ES-I3 (cell line): Measurements from ENCODE around the gene NT5DC3.

ENCODE experiments used
- H3K36me3 ChIP-seq: 2 replicates; pipeline ENCODE4 v1.6.1; 2013; ENCODE audit warnings: mild to moderate bottlenecking, low read length, control low read depth, moderate library complexity; ENCODE audit not compliant: insufficient read depth
- H3K4me1 ChIP-seq: 2 replicates; pipeline ENCODE4 v1.6.1; 2013; ENCODE audit warnings: mild to moderate bottlenecking, control low read depth, low read length; ENCODE audit not compliant: insufficient read depth
- H3K9ac ChIP-seq: 2 replicates; pipeline ENCODE4 v1.6.1; 2013; ENCODE audit warnings: low read depth, mild to moderate bottlenecking, low read length, moderate library complexity
- H3K9me3 ChIP-seq: 2 replicates; pipeline ENCODE4 v1.6.1; 2013; ENCODE audit warnings: mild to moderate bottlenecking, low read length, moderate library complexity; ENCODE audit not compliant: control insufficient read depth, insufficient read depth

Gene NT5DC3

DNA sequence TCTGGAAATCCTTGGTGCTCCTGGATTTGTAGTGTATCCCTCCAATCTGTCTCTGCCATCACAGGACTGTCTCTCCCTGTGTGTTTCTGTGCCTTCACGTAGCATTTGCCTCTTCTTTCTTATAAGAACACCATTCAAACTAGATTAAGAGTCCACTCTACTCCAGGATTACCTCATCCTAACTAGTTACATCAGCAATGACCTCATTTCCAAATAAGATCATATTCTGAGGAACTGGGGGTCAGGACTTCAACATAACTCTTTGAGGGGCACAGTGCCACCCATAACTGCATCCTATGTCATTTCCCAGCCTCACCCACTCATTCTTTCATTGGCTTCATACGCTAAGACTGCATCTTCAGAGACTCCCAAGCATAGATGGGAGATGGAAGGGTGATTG lies 106.2 kb downstream of the NT5DC3 start:
- no peaks in the 10 kb centered on the region for H3K36me3 ChIP-seq
- no peak overlapping the region for H3K9ac ChIP-seq
- H3K9me3 ChIP-seq = no peaks in the 10 kb centered on the region; the same call in 1 of the 2 replicates
- H3K4me1 ChIP-seq = no peaks in the 10 kb centered on the region

GRCh38 chr12:103731539-103731938 lies 109.5 kb downstream of the NT5DC3 start:
- Histone ChIP-seq H3K9ac (no peak overlapping the region), H3K4me1 (no peaks in the 10 kb centered on the region), H3K36me3 (no peaks in the 10 kb centered on the region), H3K9me3 (no peaks in the 10 kb centered on the region; the same call in 1 of the 2 replicates)

DNA sequence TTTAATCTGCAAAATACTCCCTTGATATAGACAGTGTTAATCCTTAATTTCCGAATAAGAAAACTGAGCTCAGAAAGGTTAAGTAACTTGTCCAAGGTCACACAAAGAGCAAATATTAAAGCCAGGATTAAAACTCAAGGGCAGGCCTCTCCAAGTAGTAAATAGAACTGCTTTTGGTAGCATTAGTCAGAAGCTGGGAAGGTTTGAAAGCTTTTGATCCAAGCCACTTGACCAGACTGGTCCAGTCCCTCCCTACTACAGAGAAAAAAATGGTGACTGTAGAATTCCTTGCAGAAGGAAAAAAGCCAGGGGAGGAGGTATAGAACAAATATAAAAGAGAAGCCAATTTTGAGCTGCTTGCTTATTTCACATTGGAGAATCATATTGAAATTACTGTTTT lies 111.5 kb downstream of the NT5DC3 start:
- Histone ChIP-seq H3K9ac (no peak overlapping the region), H3K4me1 (no peaks in the 10 kb centered on the region), H3K9me3 (no peaks in the 10 kb centered on the region; the same call in 1 of the 2 replicates), H3K36me3 (no peaks in the 10 kb centered on the region)

GRCh38 chr12:103728323-103728722 lies 112.7 kb downstream of the NT5DC3 start:
- H3K4me1 ChIP-seq = no peaks in the 10 kb centered on the region
- H3K9me3 ChIP-seq = no peaks in the 10 kb centered on the region; the same call in 1 of the 2 replicates
- H3K36me3 ChIP-seq = no peaks in the 10 kb centered on the region
- H3K9ac ChIP-seq = no peak overlapping the region

DNA sequence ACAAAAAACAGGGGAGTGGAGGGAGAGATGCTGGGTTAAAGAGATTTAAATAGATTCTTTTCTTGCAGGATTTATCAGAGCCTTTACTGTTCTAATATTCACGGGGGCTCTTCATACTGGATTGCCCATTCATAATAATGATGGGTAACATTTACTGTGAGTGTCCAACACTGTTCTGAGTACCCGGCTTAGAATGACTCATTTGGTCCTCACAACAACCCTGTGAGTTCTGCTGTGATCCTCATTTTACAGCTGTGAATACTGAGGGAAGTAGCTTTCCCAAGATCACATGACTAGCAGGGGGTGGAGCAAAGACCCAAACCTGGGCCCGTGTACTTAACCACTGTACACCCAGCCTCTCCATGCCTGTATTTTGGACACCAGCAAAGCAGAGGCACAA lies 113.4 kb downstream of the NT5DC3 start:
- Histone ChIP-seq H3K9ac (no peak overlapping the region), H3K36me3 (no peaks in the 10 kb centered on the region), H3K9me3 (no peaks in the 10 kb centered on the region; the same call in 1 of the 2 replicates), H3K4me1 (no peaks in the 10 kb centered on the region)

GRCh38 chr12:103725398-103725797 lies 115.6 kb downstream of the NT5DC3 start:
- Histone ChIP-seq H3K9me3 (no peaks in the 10 kb centered on the region), H3K36me3 (no peaks in the 10 kb centered on the region), H3K4me1 (no peaks in the 10 kb centered on the region), H3K9ac (no peak overlapping the region)
